H9 (cell line): ENCODE results near the gene EFNA5. TPM values are rescaled to one million over a fixed set of nuclear protein-coding genes. Genes with fewer than 3 reads are reported as not detected.

ENCODE experiments used
- DNase-seq: peaks from one replicate; pipeline ENCODE4 v3.0.0-alpha.2; 2017
- H2AFZ ChIP-seq: one replicate; pipeline ENCODE4 v1.6.1; 2013; ENCODE audit warnings: mild to moderate bottlenecking, low read length, control low read depth, moderate library complexity
- H2AK5ac ChIP-seq: 2 replicates; pipeline ENCODE4 v1.6.1; 2013; ENCODE audit warnings: low read length, control low read depth, mixed read lengths; ENCODE audit not compliant: insufficient read length
- H2BK120ac ChIP-seq: one replicate; pipeline ENCODE4 v1.6.1; 2013; ENCODE audit warnings: low read depth, mild to moderate bottlenecking, low read length, control low read depth, inconsistent platforms; ENCODE audit not compliant: poor library complexity, severe bottlenecking
- H2BK12ac ChIP-seq: 2 replicates; pipeline ENCODE4 v1.6.1; 2013; ENCODE audit warnings: low read length, control low read depth, mixed read lengths, low read depth; ENCODE audit not compliant: insufficient read length
- H2BK15ac ChIP-seq: 2 replicates; pipeline ENCODE4 v1.6.1; 2013; ENCODE audit warnings: low read depth, low read length, control low read depth
- H2BK20ac ChIP-seq: one replicate; pipeline ENCODE4 v1.6.1; 2013; ENCODE audit warnings: low read depth, mild to moderate bottlenecking, low read length, control low read depth, inconsistent platforms; ENCODE audit not compliant: poor library complexity, severe bottlenecking
- H2BK5ac ChIP-seq: 2 replicates; pipeline ENCODE4 v1.6.1; 2013; ENCODE audit warnings: low read length, control low read depth, mixed read lengths; ENCODE audit not compliant: insufficient read length
- H3K14ac ChIP-seq: 2 replicates; pipeline ENCODE4 v1.6.1; 2013; ENCODE audit warnings: low read length, control low read depth; ENCODE audit not compliant: insufficient read depth
- H3K18ac ChIP-seq: 2 replicates; pipeline ENCODE4 v1.6.1; 2013; ENCODE audit warnings: low read depth, mild to moderate bottlenecking, mixed read lengths, low read length, control low read depth; ENCODE audit not compliant: insufficient read length
- H3K23ac ChIP-seq: 2 replicates; pipeline ENCODE4 v1.6.1; 2013; ENCODE audit warnings: low read length, control low read depth, mixed read lengths, low read depth; ENCODE audit not compliant: insufficient read length
- H3K23me2 ChIP-seq: 2 replicates; pipeline ENCODE4 v1.6.1; 2013; ENCODE audit warnings: low read depth, mild to moderate bottlenecking, mixed read lengths, low read length, control low read depth; ENCODE audit not compliant: insufficient read length, poor library complexity, severe bottlenecking
- H3K27ac ChIP-seq: 2 replicates; pipeline ENCODE4 v1.5.1; 2013; ENCODE audit warnings: low read length, control low read depth, mixed read lengths, low read depth; ENCODE audit not compliant: insufficient read length
- H3K27me3 ChIP-seq: 2 replicates; pipeline ENCODE4 v1.6.1; 2013; ENCODE audit warnings: low read length, control low read depth, inconsistent platforms; ENCODE audit not compliant: insufficient read depth
- H3K4ac ChIP-seq: 2 replicates; pipeline ENCODE4 v1.6.1; 2013; ENCODE audit warnings: low read depth, mild to moderate bottlenecking, control low read depth, inconsistent platforms, low read length, moderate library complexity
- H3K4me1 ChIP-seq: 2 replicates; pipeline ENCODE4 v1.6.1; 2013; ENCODE audit warnings: low read length, control low read depth, inconsistent platforms; ENCODE audit not compliant: insufficient read depth
- H3K4me2 ChIP-seq: 2 replicates; pipeline ENCODE4 v1.6.1; 2013; ENCODE audit warnings: low read length, control low read depth, mixed read lengths; ENCODE audit not compliant: insufficient read length, insufficient read depth
- H3K56ac ChIP-seq: 2 replicates; pipeline ENCODE4 v1.6.1; 2013; ENCODE audit warnings: low read depth, mild to moderate bottlenecking, mixed read lengths, low read length, control low read depth; ENCODE audit not compliant: insufficient read length
- H3K79me1 ChIP-seq: 2 replicates; pipeline ENCODE4 v1.6.1; 2013; ENCODE audit warnings: low read depth, mild to moderate bottlenecking, moderate library complexity, low read length, control low read depth, inconsistent platforms; ENCODE audit not compliant: insufficient read depth, poor library complexity, severe bottlenecking
- H3K79me2 ChIP-seq: 2 replicates; pipeline ENCODE4 v1.6.1; 2013; ENCODE audit warnings: low read length, control low read depth, inconsistent platforms; ENCODE audit not compliant: insufficient read depth
- H3K9ac ChIP-seq: 2 replicates; pipeline ENCODE4 v1.6.1; 2013; ENCODE audit warnings: low read length, control low read depth, mixed read lengths; ENCODE audit not compliant: insufficient read length; ENCODE audit errors: extremely low read depth
- H3K9me3 ChIP-seq: one replicate; pipeline ENCODE4 v1.6.1; 2013; ENCODE audit warnings: low read depth, low read length, inconsistent platforms; ENCODE audit not compliant: control insufficient read depth
- H3T11ph ChIP-seq: one replicate; pipeline ENCODE4 v1.6.1; 2013; ENCODE audit warnings: mild to moderate bottlenecking, low read length, control low read depth, inconsistent platforms
- H4K20me1 ChIP-seq: one replicate; pipeline ENCODE4 v1.6.1; 2013; ENCODE audit not compliant: control insufficient read depth, insufficient read length, insufficient read depth
- H4K5ac ChIP-seq: 2 replicates; pipeline ENCODE4 v1.6.1; 2013; ENCODE audit warnings: low read depth, mild to moderate bottlenecking, mixed read lengths, low read length, control low read depth; ENCODE audit not compliant: insufficient read length
- H4K8ac ChIP-seq: replicated peaks from 2 replicates; pipeline ENCODE4 v1.6.1; 2013; ENCODE audit warnings: low read length, control low read depth, mixed read lengths, low read depth; ENCODE audit not compliant: insufficient read length
- H4K91ac ChIP-seq: 2 replicates; pipeline ENCODE4 v1.6.1; 2013; ENCODE audit warnings: low read depth, mild to moderate bottlenecking, moderate library complexity, mixed read lengths, low read length, control low read depth; ENCODE audit not compliant: insufficient read length
- H3K27ac Mint-ChIP-seq, 3 experiments: 2 replicates in 2 of 3; 3 replicates in 1 of 3; pipeline ENCODE4 v1.8.0; 2020 to 2021; ENCODE audit warnings: mixed read lengths in 3 of 3, mild to moderate bottlenecking in 1 of 3, moderate library complexity in 1 of 3
- H3K27me3 Mint-ChIP-seq: 2 replicates; pipeline ENCODE4 v1.8.0; 2021; ENCODE audit warnings: low read depth, mild to moderate bottlenecking, moderate library complexity, mixed read lengths
- H3K36me3 Mint-ChIP-seq, 3 experiments: 2 replicates in 2 of 3; 3 replicates in 1 of 3; pipeline ENCODE4 v1.8.0; 2020 to 2021; ENCODE audit warnings: low read depth in 3 of 3, mixed read lengths in 3 of 3; ENCODE audit not compliant: insufficient read depth in 1 of 3
- H3K4me1 Mint-ChIP-seq, 2 experiments: 2 replicates each; pipeline ENCODE4 v1.8.0; 2020; ENCODE audit warnings: mixed read lengths in 2 of 2
- H3K4me3 Mint-ChIP-seq, 2 experiments: 2 replicates in 1 of 2; 3 replicates in 1 of 2; pipeline ENCODE4 v1.8.0; 2020 to 2021; ENCODE audit warnings: mild to moderate bottlenecking in 2 of 2, mixed read lengths in 2 of 2, moderate library complexity in 1 of 2
- H3K9me3 Mint-ChIP-seq, 2 experiments: 2 replicates in 1 of 2; 3 replicates in 1 of 2; pipeline ENCODE4 v1.8.0; 2020; ENCODE audit warnings: mild to moderate bottlenecking in 2 of 2, mixed read lengths in 2 of 2, moderate library complexity in 1 of 2
- WGBS: extraction: QIAGEN DNeasy Blood & Tissue Kit; methylation state at CpG from one replicate; pipeline ENCODE4 v1.1.7; 2013; ENCODE audit warnings: missing lambda C conversion rate, low lambda C conversion rate, mixed read lengths; ENCODE audit not compliant: insufficient read length; ENCODE audit errors: extremely low coverage; 5-methylcytosine and 5-hydroxymethylcytosine counted together
- total RNA-seq: library from RNA; stranded (reverse); gene quantifications from 2 replicates; pipeline ENCODE4 v1.2.1, GENCODE V29; 2021
- TF ChIP-seq, protein P1 (sequence below): fragments of 200-600 bp; sonication (generic); conservative IDR thresholded peaks from 3 replicates; pipeline ENCODE4 v1.8.0; 2021; ENCODE audit warnings: antibody characterized with exemption, mild to moderate bottlenecking

The EFNA5 gene
- total RNA-seq, 1 experiment from 2014 or later: 20.4 TPM

DNA sequence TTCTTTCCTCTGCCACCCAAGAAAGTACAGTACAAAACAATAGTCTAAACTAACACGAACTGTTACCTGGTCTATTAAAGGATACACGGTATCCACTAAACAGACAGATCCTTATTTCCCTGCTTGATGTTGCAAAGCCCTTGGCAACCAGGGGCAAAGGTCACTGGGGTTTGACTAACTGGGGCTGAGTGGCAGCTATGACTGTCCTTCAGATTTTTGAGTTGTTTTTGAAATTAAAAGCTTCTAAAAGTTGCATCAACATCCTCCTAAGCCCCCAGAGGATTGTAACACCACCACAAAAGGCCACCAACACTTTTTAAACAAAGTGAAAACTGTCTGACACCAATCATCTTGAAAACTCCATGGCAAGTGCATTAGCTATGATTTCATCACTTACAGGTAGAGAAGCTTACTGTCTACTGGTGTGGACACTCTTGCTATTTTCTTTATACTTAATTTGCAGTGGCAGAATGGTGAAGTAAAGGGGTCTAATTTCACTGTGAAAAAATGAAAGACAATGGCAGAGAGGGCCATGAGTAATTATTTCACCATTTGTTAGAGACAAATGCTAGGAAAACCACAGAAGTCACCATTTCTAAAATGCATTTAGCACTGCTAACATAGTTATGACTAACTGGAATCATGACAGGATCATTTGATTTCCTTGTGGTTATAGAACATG, 292.4 kb downstream of the EFNA5 start:
- Histone ChIP-seq H3K23ac (no peak overlapping the region), H3K4me1 (no peaks in the 10 kb centered on the region), H2AFZ (no peak overlapping the region), H2BK15ac (no peak overlapping the region), H2BK12ac (no peak overlapping the region), H4K5ac (no peak overlapping the region), H3K4ac (no peak overlapping the region), H4K20me1 (no peaks in the 10 kb centered on the region), H3T11ph (no peak overlapping the region), H3K79me1 (no peaks in the 10 kb centered on the region), H2AK5ac (no peak overlapping the region), H2BK120ac (no peak overlapping the region), H4K8ac (no peak overlapping the region), H2BK20ac (no peak overlapping the region), H3K23me2 (no peaks in the 10 kb centered on the region), H3K56ac (no peak overlapping the region), H3K9me3 (no peaks in the 10 kb centered on the region), H3K4me2 (no peak overlapping the region), H3K18ac (no peak overlapping the region), H2BK5ac (no peak overlapping the region), H3K9ac (no peak overlapping the region), H3K27ac (no peak overlapping the region), H3K14ac (no peak overlapping the region), H3K79me2 (no peaks in the 10 kb centered on the region), H3K27me3 (no peaks in the 10 kb centered on the region), H4K91ac (no peak overlapping the region)
- H3K36me3 Mint-ChIP-seq: peaks cover 0 to 4% (median 0%) of the 10 kb centered on the region in 3 experiments; a peak in 2 of 7 replicates
- H3K27me3 Mint-ChIP-seq: no peaks in the 10 kb centered on the region
- no CpG with 5 or more reads among the region's 2 CpGs for WGBS
- TF ChIP-seq, protein P1, sequence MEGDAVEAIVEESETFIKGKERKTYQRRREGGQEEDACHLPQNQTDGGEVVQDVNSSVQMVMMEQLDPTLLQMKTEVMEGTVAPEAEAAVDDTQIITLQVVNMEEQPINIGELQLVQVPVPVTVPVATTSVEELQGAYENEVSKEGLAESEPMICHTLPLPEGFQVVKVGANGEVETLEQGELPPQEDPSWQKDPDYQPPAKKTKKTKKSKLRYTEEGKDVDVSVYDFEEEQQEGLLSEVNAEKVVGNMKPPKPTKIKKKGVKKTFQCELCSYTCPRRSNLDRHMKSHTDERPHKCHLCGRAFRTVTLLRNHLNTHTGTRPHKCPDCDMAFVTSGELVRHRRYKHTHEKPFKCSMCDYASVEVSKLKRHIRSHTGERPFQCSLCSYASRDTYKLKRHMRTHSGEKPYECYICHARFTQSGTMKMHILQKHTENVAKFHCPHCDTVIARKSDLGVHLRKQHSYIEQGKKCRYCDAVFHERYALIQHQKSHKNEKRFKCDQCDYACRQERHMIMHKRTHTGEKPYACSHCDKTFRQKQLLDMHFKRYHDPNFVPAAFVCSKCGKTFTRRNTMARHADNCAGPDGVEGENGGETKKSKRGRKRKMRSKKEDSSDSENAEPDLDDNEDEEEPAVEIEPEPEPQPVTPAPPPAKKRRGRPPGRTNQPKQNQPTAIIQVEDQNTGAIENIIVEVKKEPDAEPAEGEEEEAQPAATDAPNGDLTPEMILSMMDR: no peak
- H3K9me3 Mint-ChIP-seq: no peaks in the 10 kb centered on the region
- H3K4me1 Mint-ChIP-seq: peaks cover 18 to 24% of the 10 kb centered on the region in 2 experiments
- H3K27ac Mint-ChIP-seq: no peak overlapping the region
- DNase-seq: no peak
- H3K4me3 Mint-ChIP-seq: no peak overlapping the region
